ENCODE results near the gene PTGIS. TPM values are rescaled to one million over a fixed set of nuclear protein-coding genes. Genes with fewer than 3 reads are reported as not detected.
A peak's percentile ranks its signal among the peaks of the same experiment; 100 is the strongest.

Gene PTGIS
- total RNA-seq, 2 donors from 2014 or later = 9.9 to 10.9 TPM

DNA sequence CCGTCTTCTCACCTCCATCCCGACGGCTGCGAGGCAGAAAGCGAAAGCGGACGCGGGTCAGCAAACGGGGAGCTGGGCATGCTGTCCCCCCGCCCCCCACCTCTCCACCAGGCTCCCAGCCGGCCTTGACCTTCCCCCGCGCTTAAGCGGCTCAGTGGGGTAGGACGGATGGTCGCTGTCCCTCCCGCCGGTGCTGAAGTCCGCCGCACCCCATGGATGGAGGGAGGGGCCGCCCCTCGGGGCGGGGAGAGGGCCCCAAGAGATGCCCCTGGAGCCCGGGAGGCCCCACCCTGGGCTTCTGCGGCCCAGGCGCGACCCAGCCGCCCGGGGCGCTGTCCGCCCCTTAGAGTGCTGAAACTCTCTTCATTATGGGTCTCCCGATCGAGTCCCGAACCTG is 85.3 kb downstream of the PTGIS start, which contains the start of gene KCNB1:
KCNB1 (minus strand) TSS at position 48 of the 397 bp plus-strand sequence. CDS start 188 bp downstream, outside the sequence.
- peak; percentile 61 for ATAC-seq
- Histone ChIP-seq H3K4me3 (no peak within 1 kb of the TSS), H3K27ac (no peak within 1 kb of the TSS), H3K9me3 (no peaks in the 10 kb centered on the region), H3K4me1 (peaks cover 22% of the 10 kb centered on the region), H3K27me3 (peaks cover 0 to 15% of the 10 kb centered on the region in 2 donors), H3K36me3 (replicated peaks in 1 of 2; ENCODE audit: insufficient read depth in 1 of 2, low read depth in 2 of 2) (no peaks in the 10 kb centered on the region)
- peak; percentile 40 to 58 (median 51) for DNase-seq
- intact Hi-C loops (cut with DNase I) = no loop called here
- 2 to 6% methylated on average over 21 to 34 of the region's 34 CpGs for WGBS, 2 donors
- TF ChIP-seq, protein P1, sequence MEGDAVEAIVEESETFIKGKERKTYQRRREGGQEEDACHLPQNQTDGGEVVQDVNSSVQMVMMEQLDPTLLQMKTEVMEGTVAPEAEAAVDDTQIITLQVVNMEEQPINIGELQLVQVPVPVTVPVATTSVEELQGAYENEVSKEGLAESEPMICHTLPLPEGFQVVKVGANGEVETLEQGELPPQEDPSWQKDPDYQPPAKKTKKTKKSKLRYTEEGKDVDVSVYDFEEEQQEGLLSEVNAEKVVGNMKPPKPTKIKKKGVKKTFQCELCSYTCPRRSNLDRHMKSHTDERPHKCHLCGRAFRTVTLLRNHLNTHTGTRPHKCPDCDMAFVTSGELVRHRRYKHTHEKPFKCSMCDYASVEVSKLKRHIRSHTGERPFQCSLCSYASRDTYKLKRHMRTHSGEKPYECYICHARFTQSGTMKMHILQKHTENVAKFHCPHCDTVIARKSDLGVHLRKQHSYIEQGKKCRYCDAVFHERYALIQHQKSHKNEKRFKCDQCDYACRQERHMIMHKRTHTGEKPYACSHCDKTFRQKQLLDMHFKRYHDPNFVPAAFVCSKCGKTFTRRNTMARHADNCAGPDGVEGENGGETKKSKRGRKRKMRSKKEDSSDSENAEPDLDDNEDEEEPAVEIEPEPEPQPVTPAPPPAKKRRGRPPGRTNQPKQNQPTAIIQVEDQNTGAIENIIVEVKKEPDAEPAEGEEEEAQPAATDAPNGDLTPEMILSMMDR (IDR thresholded peaks at IDR 0.05) = peak in 2 of 7 experiments; percentile 17 to 21
- TF ChIP-seq POLR2A (IDR thresholded peaks at IDR 0.05) = no peak

DNA sequence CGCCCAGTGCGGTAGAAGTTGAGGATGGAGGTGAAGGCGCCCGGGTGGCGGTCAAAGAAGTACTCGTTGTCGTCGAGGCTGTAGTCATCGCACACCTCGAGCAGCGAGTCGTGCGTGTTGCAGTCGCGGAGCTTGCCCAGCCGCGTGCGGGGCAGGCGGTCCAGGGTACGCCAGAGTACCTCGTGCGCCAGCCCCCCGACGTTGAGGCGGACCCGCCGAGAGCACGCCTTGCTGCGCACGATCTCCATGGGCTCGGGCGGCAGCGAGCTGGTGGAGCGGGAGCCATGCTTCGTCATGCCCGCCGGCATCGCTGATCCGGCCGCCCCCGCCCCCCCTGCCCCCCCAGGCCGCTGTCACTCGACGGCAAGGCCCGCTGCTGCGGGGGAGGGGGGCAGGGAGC is 85.8 kb downstream of the PTGIS start:
- H3K36me3 ChIP-seq (replicated peaks in 1 of 2; ENCODE audit: insufficient read depth in 1 of 2, low read depth in 2 of 2) = no peaks in the 10 kb centered on the region
- peaks cover 22% of the 10 kb centered on the region for H3K4me1 ChIP-seq
- no peak overlapping the region for H3K27ac ChIP-seq
- TF ChIP-seq POLR2A (IDR thresholded peaks at IDR 0.05) = no peak
- TF ChIP-seq, protein P1 (IDR thresholded peaks at IDR 0.05) = no peak
- 50 to 64% methylated on average over 14 to 46 of the region's 46 CpGs for WGBS, 2 donors
- intact Hi-C loops (cut with DNase I) = no loop called here
- ATAC-seq (no peak), DNase-seq (no peak)
- no peak overlapping the region for H3K4me3 ChIP-seq
- no peaks in the 10 kb centered on the region for H3K9me3 ChIP-seq
- H3K27me3 ChIP-seq = peaks cover 0 to 15% of the 10 kb centered on the region in 2 donors

DNA sequence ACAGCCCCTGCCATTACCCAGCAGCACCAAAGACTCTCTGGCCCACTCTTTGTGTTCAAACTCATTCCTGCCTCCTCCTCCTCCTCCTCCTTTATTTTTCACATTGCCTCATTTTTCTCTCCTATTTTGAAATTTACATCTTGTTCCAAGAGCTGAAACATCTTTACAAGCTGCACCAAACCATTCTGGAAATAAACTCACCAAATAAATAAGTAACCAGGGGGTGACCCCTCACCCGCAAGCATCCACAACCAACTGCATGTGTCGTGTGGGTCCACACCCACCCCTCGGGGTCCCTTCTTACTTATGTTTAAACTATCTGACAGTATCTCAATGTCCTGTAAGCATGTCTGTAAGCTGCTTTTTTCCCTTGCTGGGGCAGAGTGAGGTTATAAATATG is 86.8 kb downstream of the PTGIS start:
- no peaks in the 10 kb centered on the region for H3K36me3 ChIP-seq (replicated peaks in 1 of 2; ENCODE audit: insufficient read depth in 1 of 2, low read depth in 2 of 2)
- peaks cover 22% of the 10 kb centered on the region for H3K4me1 ChIP-seq
- TF ChIP-seq, protein P1 (IDR thresholded peaks at IDR 0.05) = no peak
- TF ChIP-seq POLR2A (IDR thresholded peaks at IDR 0.05) = no peak
- H3K27me3 ChIP-seq = peaks cover 0 to 15% of the 10 kb centered on the region in 2 donors
- WGBS, 2 donors = 85 to 94% methylated on average over 3 of the region's 3 CpGs
- DNase-seq (no peak), ATAC-seq (no peak)
- H3K4me3 ChIP-seq = no peak overlapping the region
- intact Hi-C loops (cut with DNase I) = no loop called here
- H3K9me3 ChIP-seq = no peaks in the 10 kb centered on the region
- no peak overlapping the region for H3K27ac ChIP-seq

DNA sequence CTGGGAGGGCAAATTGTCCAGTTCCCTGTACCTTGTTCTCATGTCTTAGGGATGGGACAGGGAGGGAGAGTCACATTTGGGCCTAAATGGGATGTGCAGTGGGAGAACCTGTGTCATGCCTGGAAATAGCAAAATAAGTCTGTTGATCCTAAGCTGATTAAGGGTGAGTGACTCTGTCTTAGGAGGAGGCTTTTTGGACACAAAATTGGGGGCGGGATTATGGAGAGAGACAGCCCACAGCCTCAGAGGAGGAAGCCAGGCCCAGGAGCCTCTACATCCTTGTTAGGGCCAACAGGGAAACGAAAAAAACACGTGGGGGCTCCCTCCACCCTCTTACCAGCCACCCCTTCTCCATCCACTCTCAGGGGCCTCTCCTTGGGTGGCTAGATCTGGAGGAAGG is 87.7 kb downstream of the PTGIS start:
- Histone ChIP-seq H3K4me1 (peaks cover 22% of the 10 kb centered on the region), H3K27me3 (peaks cover 0 to 15% of the 10 kb centered on the region in 2 donors)
- intact Hi-C loops (cut with DNase I) = no loop called here

More for the DNA sequence above, 87.7 kb downstream of the PTGIS start:
- Histone ChIP-seq H3K9me3 (no peaks in the 10 kb centered on the region), H3K27ac (no peak overlapping the region), H3K4me3 (no peak overlapping the region), H3K36me3 (replicated peaks in 1 of 2; ENCODE audit: insufficient read depth in 1 of 2, low read depth in 2 of 2) (no peaks in the 10 kb centered on the region)
- WGBS, 2 donors = 64 to 84% methylated on average over 3 of the region's 3 CpGs
- TF ChIP-seq POLR2A (IDR thresholded peaks at IDR 0.05) = no peak
- TF ChIP-seq, protein P1 (IDR thresholded peaks at IDR 0.05) = no peak
- no peak for DNase-seq
- ATAC-seq = no peak

All from body of pancreas (tissue), 4 donors.